K562 (cell line): ENCODE measurements around the gene JUNB. TPM values are rescaled to one million over a fixed set of nuclear protein-coding genes. Genes with fewer than 3 reads are reported as not detected.

Experiments
- BDP1 ChIP-seq: IDR thresholded peaks from 3 replicates; pipeline ENCODE4 v1.6.1; 2011; ENCODE audit not compliant: insufficient read length, insufficient read depth
- CREM ChIP-seq: IDR thresholded peaks from 2 replicates; pipeline ENCODE4 v1.6.1; 2014; ENCODE audit warnings: antibody characterized with exemption, low read depth
- DMBX1 ChIP-seq: fragments of 250-450 bp; sonication (Bioruptor Pico); IDR thresholded peaks from 2 replicates; pipeline ENCODE4 v1.8.0; 2022; ENCODE audit warnings: inconsistent platforms, mild to moderate bottlenecking, moderate library complexity, borderline replicate concordance
- HDAC3 ChIP-seq: fragments of 450-650 bp; IDR thresholded peaks from 2 replicates; pipeline ENCODE4 v1.6.1; 2018; ENCODE audit warnings: borderline replicate concordance, mild to moderate bottlenecking, moderate library complexity; ENCODE audit not compliant: partially characterized antibody
- KLF6 ChIP-seq: fragments of 250-450 bp; sonication (Bioruptor Pico); IDR thresholded peaks from 2 replicates; pipeline ENCODE4 v1.4.0; 2020; ENCODE audit warnings: mild to moderate bottlenecking, moderate library complexity, borderline replicate concordance
- PHB2 ChIP-seq: fragments of 450-650 bp; IDR thresholded peaks from 2 replicates; pipeline ENCODE4 v1.6.1; 2017; ENCODE audit warnings: low read depth
- PYGO2 ChIP-seq: fragments of 450-650 bp; IDR thresholded peaks from 2 replicates; pipeline ENCODE4 v1.6.1; 2016; ENCODE audit warnings: mild to moderate bottlenecking, missing genetic modification characterization, moderate library complexity, missing compliant biosample characterization
- RFX1 ChIP-seq: fragments of 450-650 bp; IDR thresholded peaks from 2 replicates; pipeline ENCODE4 v1.6.1; 2016; ENCODE audit warnings: mild to moderate bottlenecking, moderate library complexity
- RNF2 ChIP-seq: sonication (generic); IDR thresholded peaks from 2 replicates; pipeline ENCODE4 v1.6.1; 2016
- SMAD3 ChIP-seq: fragments of 450-650 bp; formaldehyde crosslinking; conservative IDR thresholded peaks from 2 replicates; pipeline ENCODE4 v1.4.0; 2020; ENCODE audit warnings: mild to moderate bottlenecking
- SPI1 ChIP-seq: IDR thresholded peaks from 2 replicates; pipeline ENCODE4 v1.6.1; 2011; ENCODE audit warnings: low read depth, low read length, control low read depth, borderline replicate concordance
- TFE3 ChIP-seq: fragments of 450-650 bp; formaldehyde crosslinking; IDR thresholded peaks from 2 replicates; pipeline ENCODE4 v1.4.0; 2020; ENCODE audit warnings: mild to moderate bottlenecking, mixed read lengths
- ZNF239 ChIP-seq: fragments of 250-450 bp; sonication (Bioruptor Pico); IDR thresholded peaks from 2 replicates; pipeline ENCODE4 v1.4.0; 2020; ENCODE audit warnings: mild to moderate bottlenecking
- ZNF699 ChIP-seq: fragments of 250-450 bp; sonication (Bioruptor Pico); IDR thresholded peaks from 2 replicates; pipeline ENCODE4 v1.8.0; 2021; ENCODE audit warnings: mild to moderate bottlenecking, moderate library complexity; ENCODE audit not compliant: insufficient replicate concordance
- polyA plus RNA-seq, 8 experiments: library from polyadenylated mRNA; depleted of rRNA in 4 of 8; stranded (reverse) in 5 of 8; unstranded in 3 of 8; fragments of >200 nt; fragmentation: Nextera tagmentation in 2 of 8; fragmentation: Illumina TruSeq in 1 of 8; extraction: Ambion mirVana in 2 of 8; extraction: Trizol in 1 of 8; gene quantifications; 2 replicates each; pipeline versions ENCODE4 v1.2.1 to v1.2.3, GENCODE V29; 2011 to 2014; ENCODE audit warnings: inconsistent platforms in 1 of 8, missing spikeins in 1 of 8
- total RNA-seq, 7 experiments: library from RNA; depleted of rRNA in 6 of 7; stranded (reverse); fragments of >200 nt in 6 of 7; fragmentation: Illumina TruSeq in 2 of 7; extraction: Trizol in 2 of 7; gene quantifications; 2 replicates each; pipeline versions ENCODE4 v1.2.1 to v1.2.3, GENCODE V29; 2011 to 2021; ENCODE audit warnings: low replicate concordance in 1 of 7
- TF ChIP-seq, protein P1 (sequence below), 2 experiments: IDR thresholded peaks in 1 of 2; conservative IDR thresholded peaks in 1 of 2; 2 replicates each; pipeline ENCODE4 v1.6.1; 2016; ENCODE audit warnings: low read depth in 2 of 2, mild to moderate bottlenecking in 1 of 2, missing compliant biosample characterization in 1 of 2, missing genetic modification characterization in 1 of 2, moderate library complexity in 1 of 2
- TF ChIP-seq, protein P2 (sequence below): IDR thresholded peaks from 2 replicates; pipeline ENCODE4 v1.6.1; 2012; ENCODE audit warnings: low read depth, low read length, improper control_type of control experiment, borderline replicate concordance

The JUNB gene
- total and polyA plus RNA-seq, 9 of the 15 experiments (the other 6 are each of a cell fraction or from before 2014, with no cell fraction given): 0.23 to 88.1 (median 13.1) TPM

GRCh38 chr19:12784394-12784870 is 6.9 kb upstream of the JUNB start (continued):
- TF ChIP-seq BDP1: no peak
- TF ChIP-seq RFX1: no peak
- TF ChIP-seq, protein P1, sequence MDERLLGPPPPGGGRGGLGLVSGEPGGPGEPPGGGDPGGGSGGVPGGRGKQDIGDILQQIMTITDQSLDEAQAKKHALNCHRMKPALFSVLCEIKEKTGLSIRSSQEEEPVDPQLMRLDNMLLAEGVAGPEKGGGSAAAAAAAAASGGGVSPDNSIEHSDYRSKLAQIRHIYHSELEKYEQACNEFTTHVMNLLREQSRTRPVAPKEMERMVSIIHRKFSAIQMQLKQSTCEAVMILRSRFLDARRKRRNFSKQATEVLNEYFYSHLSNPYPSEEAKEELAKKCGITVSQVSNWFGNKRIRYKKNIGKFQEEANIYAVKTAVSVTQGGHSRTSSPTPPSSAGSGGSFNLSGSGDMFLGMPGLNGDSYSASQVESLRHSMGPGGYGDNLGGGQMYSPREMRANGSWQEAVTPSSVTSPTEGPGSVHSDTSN (CRISPR knock-in tag; IDR thresholded peaks at IDR 0.05; ENCODE audit: low read depth): no peak
- TF ChIP-seq, protein P1 (tag; conservative IDR thresholded peaks at IDR 0.05; ENCODE audit: low read depth): peak; percentile 64
- no peak; the same call in 1 of the 2 replicates for TF ChIP-seq ZNF239 (CRISPR knock-in tag)
- peak; percentile 69 for TF ChIP-seq DMBX1 (CRISPR knock-in tag)
- peak; percentile 83 for TF ChIP-seq CREM
- TF ChIP-seq RNF2: peak; percentile 86
- no peak for TF ChIP-seq TFE3 (CRISPR knock-in tag)
- TF ChIP-seq SPI1: no peak
- peak; percentile 7; the same call in 1 of the 2 replicates for TF ChIP-seq KLF6 (CRISPR knock-in tag)
- 0 out of 2 replicates have a peak, but pooled peaks have one; percentile 11 for TF ChIP-seq PYGO2 (tag)
- TF ChIP-seq, protein P2, sequence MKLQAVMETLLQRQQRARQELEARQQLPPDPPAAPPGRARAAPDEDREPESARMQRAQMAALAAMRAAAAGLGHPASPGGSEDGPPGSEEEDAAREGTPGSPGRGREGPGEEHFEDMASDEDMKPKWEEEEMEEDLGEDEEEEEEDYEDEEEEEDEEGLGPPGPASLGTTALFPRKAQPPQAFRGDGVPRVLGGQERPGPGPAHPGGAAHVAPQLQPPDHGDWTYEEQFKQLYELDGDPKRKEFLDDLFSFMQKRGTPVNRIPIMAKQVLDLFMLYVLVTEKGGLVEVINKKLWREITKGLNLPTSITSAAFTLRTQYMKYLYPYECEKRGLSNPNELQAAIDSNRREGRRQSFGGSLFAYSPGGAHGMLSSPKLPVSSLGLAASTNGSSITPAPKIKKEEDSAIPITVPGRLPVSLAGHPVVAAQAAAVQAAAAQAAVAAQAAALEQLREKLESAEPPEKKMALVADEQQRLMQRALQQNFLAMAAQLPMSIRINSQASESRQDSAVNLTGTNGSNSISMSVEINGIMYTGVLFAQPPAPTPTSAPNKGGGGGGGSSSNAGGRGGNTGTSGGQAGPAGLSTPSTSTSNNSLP: no peak
- no peak for TF ChIP-seq ZNF699 (CRISPR knock-in tag)
- 0 out of 2 replicates have a peak, but pooled peaks have one; percentile 25 for TF ChIP-seq SMAD3 (CRISPR knock-in tag)
- peak; percentile 74 for TF ChIP-seq HDAC3
- TF ChIP-seq PHB2: peak; percentile 77
